GM23338 (cell line): ENCODE data around the gene MS4A7. TPM values are rescaled to one million over a fixed set of nuclear protein-coding genes. Genes with fewer than 3 reads are reported as not detected.

Experiments
- ATAC-seq: fragments of 200-7000 bp; cut with Tn5 transposase; 3 replicates; pipeline ENCODE4 v1.9.1; 2020
- DNase-seq: peaks from one replicate; pipeline ENCODE4 v3.0.0-alpha.2; 2015; ENCODE audit warnings: low spot score
- H2AFZ ChIP-seq: fragments of 200-600 bp; sonication (generic); 2 replicates; pipeline ENCODE4 v1.8.0; 2016; ENCODE audit warnings: antibody characterized with exemption, mild to moderate bottlenecking, moderate library complexity
- H3F3A ChIP-seq: fragments of 200-600 bp; sonication (generic); replicated peaks from 2 replicates; pipeline ENCODE4 v1.8.0; 2017; ENCODE audit warnings: antibody characterized with exemption, mixed run types, low read depth
- H3K27ac ChIP-seq: fragments of 200-600 bp; sonication (generic); 2 replicates; pipeline ENCODE4 v1.6.1; 2016; ENCODE audit warnings: low read depth
- H3K27me3 ChIP-seq: fragments of 200-600 bp; sonication (generic); 2 replicates; pipeline ENCODE4 v1.8.0; 2016; ENCODE audit warnings: mild to moderate bottlenecking, mixed run types, moderate library complexity; ENCODE audit not compliant: insufficient read depth
- H3K36me3 ChIP-seq: fragments of 200-600 bp; sonication (generic); 2 replicates; pipeline ENCODE4 v1.8.0; 2016; ENCODE audit warnings: mild to moderate bottlenecking; ENCODE audit not compliant: insufficient read depth
- H3K4me1 ChIP-seq: fragments of 200-600 bp; sonication (generic); 2 replicates; pipeline ENCODE4 v1.8.0; 2016; ENCODE audit warnings: mild to moderate bottlenecking, moderate library complexity; ENCODE audit not compliant: insufficient read depth
- H3K4me2 ChIP-seq: fragments of 200-600 bp; sonication (generic); 2 replicates; pipeline ENCODE4 v1.7.1; 2017; ENCODE audit warnings: mixed run types
- H3K4me3 ChIP-seq: fragments of 200-600 bp; sonication (generic); 2 replicates; pipeline ENCODE4 v1.6.1; 2016; ENCODE audit warnings: mixed run types
- H3K79me2 ChIP-seq: fragments of 200-600 bp; sonication (generic); replicated peaks from 2 replicates; pipeline ENCODE4 v1.8.0; 2017; ENCODE audit warnings: mild to moderate bottlenecking; ENCODE audit not compliant: insufficient read depth
- H3K9me2 ChIP-seq: fragments of 200-600 bp; sonication (generic); 2 replicates; pipeline ENCODE4 v1.8.0; 2017; ENCODE audit not compliant: insufficient read depth
- H4K20me1 ChIP-seq: fragments of 200-600 bp; sonication (generic); replicated peaks from 2 replicates; pipeline ENCODE4 v1.8.0; 2017; ENCODE audit warnings: mild to moderate bottlenecking; ENCODE audit not compliant: insufficient read depth
- H3K27ac Mint-ChIP-seq: 2 replicates; pipeline ENCODE4 v1.8.0; 2020; ENCODE audit warnings: inconsistent platforms, mild to moderate bottlenecking, moderate library complexity, mixed read lengths
- H3K27me3 Mint-ChIP-seq: 3 replicates; pipeline ENCODE4 v1.8.0; 2022; ENCODE audit warnings: low read depth, mild to moderate bottlenecking, moderate library complexity, mixed read lengths, inconsistent platforms; ENCODE audit not compliant: insufficient read depth, poor library complexity
- H3K36me3 Mint-ChIP-seq: 3 replicates; pipeline ENCODE4 v1.8.0; 2021; ENCODE audit warnings: low read depth, mild to moderate bottlenecking, inconsistent platforms, moderate library complexity, mixed read lengths
- H3K4me1 Mint-ChIP-seq: 3 replicates; pipeline ENCODE4 v1.8.0; 2020; ENCODE audit warnings: mild to moderate bottlenecking, inconsistent platforms, mixed read lengths
- H3K4me3 Mint-ChIP-seq: 3 replicates; pipeline ENCODE4 v1.8.0; 2021; ENCODE audit warnings: moderate library complexity, mild to moderate bottlenecking, inconsistent platforms, mixed read lengths
- H3K9me3 Mint-ChIP-seq: 3 replicates; pipeline ENCODE4 v1.8.0; 2020; ENCODE audit warnings: moderate library complexity, mild to moderate bottlenecking, inconsistent platforms, mixed read lengths
- EZH2 ChIP-seq: fragments of 200-600 bp; sonication (generic); IDR thresholded peaks from one replicate; pipeline ENCODE4 v1.8.0; 2017; ENCODE audit warnings: antibody characterized with exemption, mild to moderate bottlenecking, low read depth; ENCODE audit not compliant: unreplicated experiment
- EZH2phosphoT487 ChIP-seq: fragments of 200-600 bp; sonication (generic); IDR thresholded peaks from one replicate; pipeline ENCODE4 v1.8.1; 2018; ENCODE audit warnings: antibody characterized with exemption; ENCODE audit not compliant: unreplicated experiment
- POLR2AphosphoS5 ChIP-seq: IDR thresholded peaks from 2 replicates; pipeline ENCODE4 v1.6.1; 2016; ENCODE audit warnings: antibody characterized with exemption, low read depth
- STAT1 ChIP-seq: IDR thresholded peaks from one replicate; pipeline ENCODE4 v1.6.1; 2016; ENCODE audit warnings: antibody characterized with exemption; ENCODE audit not compliant: unreplicated experiment
- ZNF114 ChIP-seq: fragments of 250-450 bp; sonication (Bioruptor Pico); IDR thresholded peaks from 2 replicates; pipeline ENCODE4 v1.5.0; 2020; ENCODE audit warnings: mild to moderate bottlenecking, moderate library complexity
- ZNF331 ChIP-seq: fragments of 250-450 bp; sonication (Bioruptor Pico); IDR thresholded peaks from 2 replicates; pipeline ENCODE4 v1.5.0; 2020; ENCODE audit warnings: low read depth, mild to moderate bottlenecking, moderate library complexity
- ZNF462 ChIP-seq: fragments of 250-450 bp; sonication (Bioruptor Pico); IDR thresholded peaks from 2 replicates; pipeline ENCODE4 v1.5.0; 2020; ENCODE audit warnings: mild to moderate bottlenecking, moderate library complexity
- polyA plus RNA-seq: library from polyadenylated mRNA; unstranded; fragments of >200 nt; fragmentation: Nextera tagmentation; extraction: Ambion mirVana; gene quantifications from 2 replicates; pipeline ENCODE4 v1.2.1, GENCODE V29; 2016
- total RNA-seq: library from RNA; depleted of rRNA; stranded (reverse); fragments of >200 nt; shearing (Covaris generic); gene quantifications from 2 replicates; pipeline ENCODE4 v1.2.3, GENCODE V29; 2014

The MS4A7 gene
- total and polyA plus RNA-seq, 2 experiments from 2014 or later, result 0.07 TPM; not detected in 1

GRCh38 chr11:60422609-60423008 is 44.3 kb downstream of the MS4A7 start (continued):
- no peak for TF ChIP-seq ZNF462 (CRISPR knock-in tag)

- no peaks in the 10 kb centered on the region for H3K4me1 Mint-ChIP-seq
- H3K27me3 Mint-ChIP-seq, result no peaks in the 10 kb centered on the region
- Histone ChIP-seq H3K79me2 (no peaks in the 10 kb centered on the region), H2AFZ (no peak overlapping the region), H3K27me3 (no peaks in the 10 kb centered on the region), H3F3A (no peaks in the 10 kb centered on the region), H3K4me3 (no peak overlapping the region), H3K4me2 (no peak overlapping the region), H3K4me1 (no peaks in the 10 kb centered on the region), H3K27ac (no peak overlapping the region), H3K36me3 (no peaks in the 10 kb centered on the region), H3K9me2 (peaks cover 3% of the 10 kb centered on the region; the same call in 1 of the 2 replicates), H4K20me1 (no peaks in the 10 kb centered on the region)
- ATAC-seq (no peak), DNase-seq (no peak)
- TF ChIP-seq ZNF331 (CRISPR knock-in tag) (no peak), STAT1 (no peak), ZNF114 (CRISPR knock-in tag) (no peak), POLR2AphosphoS5 (no peak), EZH2 (no peak), EZH2phosphoT487 (no peak)
- H3K9me3 Mint-ChIP-seq, result no peaks in the 10 kb centered on the region
- no peak overlapping the region for H3K27ac Mint-ChIP-seq
- H3K36me3 Mint-ChIP-seq, result no peaks in the 10 kb centered on the region
- H3K4me3 Mint-ChIP-seq, result no peak overlapping the region
These were observed 50.2 kb downstream of the MS4A7 start for GRCh38 chr11:60428517-60428916.
